ENCODE measurements around the gene VGLL1.

DNA sequence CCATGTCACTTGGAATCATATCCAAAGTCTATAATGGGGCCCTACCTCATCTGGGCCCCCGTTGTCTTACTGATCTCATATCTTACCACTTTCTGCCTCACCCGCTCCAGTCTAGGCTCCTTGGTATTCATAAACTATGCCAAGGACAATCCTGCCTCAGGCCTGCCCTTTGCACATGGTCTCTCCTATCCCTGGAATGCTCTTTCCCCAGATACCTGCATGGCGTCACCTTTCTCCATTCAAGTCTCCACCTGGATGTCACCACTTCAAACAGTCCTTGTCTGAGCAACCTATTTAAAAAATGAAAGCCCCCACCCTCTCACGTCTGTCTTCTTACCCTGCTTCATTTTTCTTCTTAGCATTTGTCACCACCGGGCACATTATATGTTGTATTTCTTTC is 8.2 kb downstream of the VGLL1 start:
- TF ChIP-seq EZH2phosphoT487 (IDR thresholded peaks at IDR 0.05; ENCODE audit: unreplicated experiment) = no peak
- no peak for TF ChIP-seq POLR2AphosphoS5 (IDR thresholded peaks at IDR 0.05; ENCODE audit: low read depth)
- TF ChIP-seq, protein P1, sequence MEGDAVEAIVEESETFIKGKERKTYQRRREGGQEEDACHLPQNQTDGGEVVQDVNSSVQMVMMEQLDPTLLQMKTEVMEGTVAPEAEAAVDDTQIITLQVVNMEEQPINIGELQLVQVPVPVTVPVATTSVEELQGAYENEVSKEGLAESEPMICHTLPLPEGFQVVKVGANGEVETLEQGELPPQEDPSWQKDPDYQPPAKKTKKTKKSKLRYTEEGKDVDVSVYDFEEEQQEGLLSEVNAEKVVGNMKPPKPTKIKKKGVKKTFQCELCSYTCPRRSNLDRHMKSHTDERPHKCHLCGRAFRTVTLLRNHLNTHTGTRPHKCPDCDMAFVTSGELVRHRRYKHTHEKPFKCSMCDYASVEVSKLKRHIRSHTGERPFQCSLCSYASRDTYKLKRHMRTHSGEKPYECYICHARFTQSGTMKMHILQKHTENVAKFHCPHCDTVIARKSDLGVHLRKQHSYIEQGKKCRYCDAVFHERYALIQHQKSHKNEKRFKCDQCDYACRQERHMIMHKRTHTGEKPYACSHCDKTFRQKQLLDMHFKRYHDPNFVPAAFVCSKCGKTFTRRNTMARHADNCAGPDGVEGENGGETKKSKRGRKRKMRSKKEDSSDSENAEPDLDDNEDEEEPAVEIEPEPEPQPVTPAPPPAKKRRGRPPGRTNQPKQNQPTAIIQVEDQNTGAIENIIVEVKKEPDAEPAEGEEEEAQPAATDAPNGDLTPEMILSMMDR (conservative IDR thresholded peaks at IDR 0.05; ENCODE audit: low read depth in 2 of 2) = no peak
- no peak for TF ChIP-seq EZH2 (IDR thresholded peaks at IDR 0.05; ENCODE audit: low read depth, unreplicated experiment)
- no peak for TF ChIP-seq CREB1 (CRISPR knock-in tag; IDR thresholded peaks at IDR 0.05; ENCODE audit: low read depth)
- TF ChIP-seq, protein P2, sequence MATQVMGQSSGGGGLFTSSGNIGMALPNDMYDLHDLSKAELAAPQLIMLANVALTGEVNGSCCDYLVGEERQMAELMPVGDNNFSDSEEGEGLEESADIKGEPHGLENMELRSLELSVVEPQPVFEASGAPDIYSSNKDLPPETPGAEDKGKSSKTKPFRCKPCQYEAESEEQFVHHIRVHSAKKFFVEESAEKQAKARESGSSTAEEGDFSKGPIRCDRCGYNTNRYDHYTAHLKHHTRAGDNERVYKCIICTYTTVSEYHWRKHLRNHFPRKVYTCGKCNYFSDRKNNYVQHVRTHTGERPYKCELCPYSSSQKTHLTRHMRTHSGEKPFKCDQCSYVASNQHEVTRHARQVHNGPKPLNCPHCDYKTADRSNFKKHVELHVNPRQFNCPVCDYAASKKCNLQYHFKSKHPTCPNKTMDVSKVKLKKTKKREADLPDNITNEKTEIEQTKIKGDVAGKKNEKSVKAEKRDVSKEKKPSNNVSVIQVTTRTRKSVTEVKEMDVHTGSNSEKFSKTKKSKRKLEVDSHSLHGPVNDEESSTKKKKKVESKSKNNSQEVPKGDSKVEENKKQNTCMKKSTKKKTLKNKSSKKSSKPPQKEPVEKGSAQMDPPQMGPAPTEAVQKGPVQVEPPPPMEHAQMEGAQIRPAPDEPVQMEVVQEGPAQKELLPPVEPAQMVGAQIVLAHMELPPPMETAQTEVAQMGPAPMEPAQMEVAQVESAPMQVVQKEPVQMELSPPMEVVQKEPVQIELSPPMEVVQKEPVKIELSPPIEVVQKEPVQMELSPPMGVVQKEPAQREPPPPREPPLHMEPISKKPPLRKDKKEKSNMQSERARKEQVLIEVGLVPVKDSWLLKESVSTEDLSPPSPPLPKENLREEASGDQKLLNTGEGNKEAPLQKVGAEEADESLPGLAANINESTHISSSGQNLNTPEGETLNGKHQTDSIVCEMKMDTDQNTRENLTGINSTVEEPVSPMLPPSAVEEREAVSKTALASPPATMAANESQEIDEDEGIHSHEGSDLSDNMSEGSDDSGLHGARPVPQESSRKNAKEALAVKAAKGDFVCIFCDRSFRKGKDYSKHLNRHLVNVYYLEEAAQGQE (IDR thresholded peaks at IDR 0.05; ENCODE audit: unreplicated experiment) = no peak
- TF ChIP-seq NANOG (IDR thresholded peaks at IDR 0.05; ENCODE audit: borderline replicate concordance) = no peak
- no peak for TF ChIP-seq JUNB (IDR thresholded peaks at IDR 0.05; ENCODE audit: unreplicated experiment)
- TF ChIP-seq, protein P3, sequence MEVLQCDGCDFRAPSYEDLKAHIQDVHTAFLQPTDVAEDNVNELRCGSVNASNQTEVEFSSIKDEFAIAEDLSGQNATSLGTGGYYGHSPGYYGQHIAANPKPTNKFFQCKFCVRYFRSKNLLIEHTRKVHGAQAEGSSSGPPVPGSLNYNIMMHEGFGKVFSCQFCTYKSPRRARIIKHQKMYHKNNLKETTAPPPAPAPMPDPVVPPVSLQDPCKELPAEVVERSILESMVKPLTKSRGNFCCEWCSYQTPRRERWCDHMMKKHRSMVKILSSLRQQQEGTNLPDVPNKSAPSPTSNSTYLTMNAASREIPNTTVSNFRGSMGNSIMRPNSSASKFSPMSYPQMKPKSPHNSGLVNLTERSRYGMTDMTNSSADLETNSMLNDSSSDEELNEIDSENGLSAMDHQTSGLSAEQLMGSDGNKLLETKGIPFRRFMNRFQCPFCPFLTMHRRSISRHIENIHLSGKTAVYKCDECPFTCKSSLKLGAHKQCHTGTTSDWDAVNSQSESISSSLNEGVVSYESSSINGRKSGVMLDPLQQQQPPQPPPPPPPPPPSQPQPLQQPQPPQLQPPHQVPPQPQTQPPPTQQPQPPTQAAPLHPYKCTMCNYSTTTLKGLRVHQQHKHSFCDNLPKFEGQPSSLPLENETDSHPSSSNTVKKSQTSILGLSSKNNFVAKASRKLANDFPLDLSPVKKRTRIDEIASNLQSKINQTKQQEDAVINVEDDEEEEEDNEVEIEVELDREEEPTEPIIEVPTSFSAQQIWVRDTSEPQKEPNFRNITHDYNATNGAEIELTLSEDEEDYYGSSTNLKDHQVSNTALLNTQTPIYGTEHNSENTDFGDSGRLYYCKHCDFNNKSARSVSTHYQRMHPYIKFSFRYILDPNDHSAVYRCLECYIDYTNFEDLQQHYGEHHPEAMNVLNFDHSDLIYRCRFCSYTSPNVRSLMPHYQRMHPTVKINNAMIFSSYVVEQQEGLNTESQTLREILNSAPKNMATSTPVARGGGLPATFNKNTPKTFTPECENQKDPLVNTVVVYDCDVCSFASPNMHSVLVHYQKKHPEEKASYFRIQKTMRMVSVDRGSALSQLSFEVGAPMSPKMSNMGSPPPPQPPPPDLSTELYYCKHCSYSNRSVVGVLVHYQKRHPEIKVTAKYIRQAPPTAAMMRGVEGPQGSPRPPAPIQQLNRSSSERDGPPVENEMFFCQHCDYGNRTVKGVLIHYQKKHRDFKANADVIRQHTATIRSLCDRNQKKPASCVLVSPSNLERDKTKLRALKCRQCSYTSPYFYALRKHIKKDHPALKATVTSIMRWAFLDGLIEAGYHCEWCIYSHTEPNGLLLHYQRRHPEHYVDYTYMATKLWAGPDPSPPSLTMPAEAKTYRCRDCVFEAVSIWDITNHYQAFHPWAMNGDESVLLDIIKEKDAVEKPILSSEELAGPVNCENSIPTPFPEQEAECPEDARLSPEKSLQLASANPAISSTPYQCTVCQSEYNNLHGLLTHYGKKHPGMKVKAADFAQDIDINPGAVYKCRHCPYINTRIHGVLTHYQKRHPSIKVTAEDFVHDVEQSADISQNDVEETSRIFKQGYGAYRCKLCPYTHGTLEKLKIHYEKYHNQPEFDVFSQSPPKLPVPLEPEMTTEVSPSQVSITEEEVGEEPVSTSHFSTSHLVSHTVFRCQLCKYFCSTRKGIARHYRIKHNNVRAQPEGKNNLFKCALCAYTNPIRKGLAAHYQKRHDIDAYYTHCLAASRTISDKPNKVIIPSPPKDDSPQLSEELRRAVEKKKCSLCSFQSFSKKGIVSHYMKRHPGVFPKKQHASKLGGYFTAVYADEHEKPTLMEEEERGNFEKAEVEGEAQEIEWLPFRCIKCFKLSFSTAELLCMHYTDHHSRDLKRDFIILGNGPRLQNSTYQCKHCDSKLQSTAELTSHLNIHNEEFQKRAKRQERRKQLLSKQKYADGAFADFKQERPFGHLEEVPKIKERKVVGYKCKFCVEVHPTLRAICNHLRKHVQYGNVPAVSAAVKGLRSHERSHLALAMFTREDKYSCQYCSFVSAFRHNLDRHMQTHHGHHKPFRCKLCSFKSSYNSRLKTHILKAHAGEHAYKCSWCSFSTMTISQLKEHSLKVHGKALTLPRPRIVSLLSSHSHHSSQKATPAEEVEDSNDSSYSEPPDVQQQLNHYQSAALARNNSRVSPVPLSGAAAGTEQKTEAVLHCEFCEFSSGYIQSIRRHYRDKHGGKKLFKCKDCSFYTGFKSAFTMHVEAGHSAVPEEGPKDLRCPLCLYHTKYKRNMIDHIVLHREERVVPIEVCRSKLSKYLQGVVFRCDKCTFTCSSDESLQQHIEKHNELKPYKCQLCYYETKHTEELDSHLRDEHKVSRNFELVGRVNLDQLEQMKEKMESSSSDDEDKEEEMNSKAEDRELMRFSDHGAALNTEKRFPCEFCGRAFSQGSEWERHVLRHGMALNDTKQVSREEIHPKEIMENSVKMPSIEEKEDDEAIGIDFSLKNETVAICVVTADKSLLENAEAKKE (CRISPR knock-in tag; IDR thresholded peaks at IDR 0.05) = no peak
- TF ChIP-seq ZNF114 (CRISPR knock-in tag; IDR thresholded peaks at IDR 0.05) = no peak
- TF ChIP-seq, protein P4, sequence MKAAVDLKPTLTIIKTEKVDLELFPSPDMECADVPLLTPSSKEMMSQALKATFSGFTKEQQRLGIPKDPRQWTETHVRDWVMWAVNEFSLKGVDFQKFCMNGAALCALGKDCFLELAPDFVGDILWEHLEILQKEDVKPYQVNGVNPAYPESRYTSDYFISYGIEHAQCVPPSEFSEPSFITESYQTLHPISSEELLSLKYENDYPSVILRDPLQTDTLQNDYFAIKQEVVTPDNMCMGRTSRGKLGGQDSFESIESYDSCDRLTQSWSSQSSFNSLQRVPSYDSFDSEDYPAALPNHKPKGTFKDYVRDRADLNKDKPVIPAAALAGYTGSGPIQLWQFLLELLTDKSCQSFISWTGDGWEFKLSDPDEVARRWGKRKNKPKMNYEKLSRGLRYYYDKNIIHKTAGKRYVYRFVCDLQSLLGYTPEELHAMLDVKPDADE (IDR thresholded peaks at IDR 0.05) = no peak
